Mesenteric fat pad (tissue), 1 donor: Measurements from ENCODE around the gene CISD2. TPM values are rescaled to one million over a fixed set of nuclear protein-coding genes. Genes with fewer than 3 reads are reported as not detected.
"Not testable (repeated sequence)": the region's sequence is repeated elsewhere in the genome, so short reads cannot be mapped to it uniquely, and the experiment has no call there.

Experiments
- DNase-seq: peaks from one replicate; pipeline ENCODE4 v3.0.0-alpha.2; 2020; ENCODE audit warnings: low spot score
- total RNA-seq: library from RNA; stranded (reverse); fragmentation: NEBNext Ultra II Directional; extraction: Animal tissue kit (Norgen Biotek cat#: 25700); gene quantifications from one replicate; pipeline ENCODE4 v1.2.1, GENCODE V29; 2021
- donor health status: DM: yes; HTN: yes; CAD: no.

Gene CISD2
- total RNA-seq, 1 donor from 2014 or later = 25.7 TPM

DNA sequence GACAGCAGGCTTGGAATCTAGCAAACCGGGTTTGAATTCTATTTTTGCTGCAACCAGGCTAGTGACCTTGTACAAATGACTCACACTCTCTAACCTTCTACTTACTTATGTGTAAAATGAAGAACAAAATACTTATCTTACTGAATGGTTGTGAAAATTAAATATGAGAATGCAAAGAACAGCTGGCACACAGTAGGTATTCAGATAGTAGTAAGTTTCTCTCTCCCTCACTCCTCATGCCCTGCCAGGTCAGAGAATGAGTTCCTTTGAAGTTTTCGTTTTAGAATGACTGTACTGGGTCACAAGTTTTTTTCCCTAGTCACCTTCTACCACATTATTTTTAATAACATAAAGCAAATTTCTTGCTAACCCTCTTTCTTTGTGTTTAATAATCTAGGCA is 33.0 kb downstream of the CISD2 start:
- DNase-seq = no peak

- DNase-seq = no peak
Measured at GRCh38 chr4:102918859-102919258, 50.1 kb downstream of the CISD2 start.

- not testable (repeated sequence) for DNase-seq
Measured at GRCh38 chr4:102919697-102920096, 50.9 kb downstream of the CISD2 start.

GRCh38 chr4:102935716-102936115 is 66.9 kb downstream of the CISD2 start:
- no peak for DNase-seq

- not testable (repeated sequence) for DNase-seq
Measured at GRCh38 chr4:102938063-102938462, 69.3 kb downstream of the CISD2 start.

Other genes with a start within 250 kb of the CISD2 start
- 21.4 TPM for gene MANBA, start 108.0 kb upstream of the CISD2 start, total RNA-seq
- 316 TPM for gene UBE2D3, start 41.4 kb upstream of the CISD2 start, total RNA-seq
- gene SLC9B1, start 150.7 kb downstream of the CISD2 start, total RNA-seq = 0.87 TPM
- 17.2 TPM for gene SLC9B2, start 207.8 kb downstream of the CISD2 start, total RNA-seq
- 31.4 TPM for gene BDH2, start 230.8 kb downstream of the CISD2 start, total RNA-seq